Tibial artery (tissue), 4 donors: ENCODE measurements around the gene CANX.

ENCODE experiments used
- DNase-seq, 2 donors: peaks; one replicate each; pipeline ENCODE4 v3.0.0-alpha.2; 2019
- H3K27ac ChIP-seq, 2 donors: fragments of 200-600 bp; sonication (generic) in 1 of 2; 1 replicate in 1 of 2; 2 replicates in 1 of 2; pipeline ENCODE4 v1.5.1; 2018 to 2019; ENCODE audit warnings: mild to moderate bottlenecking in 1 of 2
- H3K27me3 ChIP-seq, 2 donors: fragments of 200-600 bp; sonication (generic) in 1 of 2; one replicate each; pipeline versions ENCODE4 v1.5.1 to v1.6.0; 2016 to 2019
- H3K36me3 ChIP-seq, 3 donors: fragments of 200-600 bp; sonication (generic) in 2 of 3; one replicate each; pipeline ENCODE4 v1.5.1; 2016 to 2019; ENCODE audit warnings: mild to moderate bottlenecking in 2 of 3
- H3K4me1 ChIP-seq, 4 donors: fragments of 200-600 bp; sonication (generic) in 2 of 4; 1 replicate in 3 of 4; 2 replicates in 1 of 4; pipeline ENCODE4 v1.5.1; 2016 to 2019
- H3K4me3 ChIP-seq, 2 donors: fragments of 200-600 bp; sonication (generic) in 1 of 2; 1 replicate in 1 of 2; 2 replicates in 1 of 2; pipeline ENCODE4 v1.5.1; 2018 to 2019; ENCODE audit warnings: mild to moderate bottlenecking in 2 of 2
- H3K9me3 ChIP-seq, 3 donors: fragments of 200-600 bp; sonication (generic) in 1 of 3; one replicate each; pipeline ENCODE4 v1.5.1; 2016 to 2019
- CTCF ChIP-seq, 2 experiments: fragments of 200-600 bp in 1 of 2; fragments of 450-650 bp in 1 of 2; IDR thresholded peaks; one replicate each; pipeline ENCODE4 v1.5.1; 2017 to 2019; ENCODE audit warnings: antibody characterized with exemption in 2 of 2, mild to moderate bottlenecking in 1 of 2, moderate library complexity in 1 of 2
- intact Hi-C: fragments of 100-400 bp; cut with DNase I; formaldehyde crosslinking; loops from one replicate; pipeline ENCODE4 v1.15.0; 2023; ENCODE audit warnings: low total_unique reads

The CANX gene

GRCh38 chr5:179767496-179768100 is 68.8 kb downstream of the CANX start:
- TF ChIP-seq CTCF (IDR thresholded peaks at IDR 0.05): no peak
- Histone ChIP-seq H3K36me3 (peaks cover 42 to 71% (median 52%) of the 10 kb centered on the region in 3 donors), H3K27me3 (no peaks in the 10 kb centered on the region), H3K4me1 (peaks cover 0 to 48% (median 43%) of the 10 kb centered on the region in 4 donors), H3K27ac (no peak overlapping the region), H3K4me3 (no peak overlapping the region), H3K9me3 (no peaks in the 10 kb centered on the region)
- no peak for DNase-seq
- intact Hi-C loops: no loop called here

DNA sequence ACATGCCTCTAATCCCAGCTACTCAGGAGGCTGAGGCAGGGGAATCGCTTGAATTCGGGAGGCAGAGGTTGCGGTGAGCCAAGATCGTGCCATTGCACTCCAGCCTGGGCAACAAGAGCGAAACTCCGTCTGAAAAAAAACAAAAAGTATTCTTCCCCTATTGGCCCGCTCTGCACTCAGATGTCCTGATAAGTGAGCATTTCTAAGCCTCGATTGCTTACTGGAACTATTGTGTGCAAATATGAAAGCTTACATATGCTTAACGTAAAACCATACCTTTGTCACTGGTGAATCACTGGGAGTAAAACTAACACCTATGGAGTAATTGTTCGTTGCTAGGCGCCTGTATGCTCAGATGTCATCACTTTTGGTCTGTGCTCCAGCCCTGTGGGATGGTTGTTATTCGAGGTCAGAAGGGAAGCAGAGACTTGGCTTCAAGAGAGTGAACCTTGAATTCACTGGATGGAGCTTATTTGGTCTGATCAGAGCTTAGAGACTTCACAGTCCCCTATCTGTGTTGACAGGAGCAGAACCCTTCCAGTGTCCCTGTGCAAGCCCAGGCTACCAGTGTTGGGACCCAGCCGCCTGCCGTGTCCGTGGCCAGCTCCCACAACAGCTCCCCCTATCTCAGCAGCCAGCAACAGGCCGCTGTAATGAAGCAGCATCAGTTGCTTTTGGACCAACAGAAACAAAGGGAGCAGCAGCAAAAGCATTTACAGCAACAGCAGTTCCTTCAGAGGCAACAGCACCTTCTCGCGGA is 69.7 kb downstream of the CANX start:
- Histone ChIP-seq H3K4me3 (no peak overlapping the region), H3K4me1 (peaks cover 0 to 39% (median 35%) of the 10 kb centered on the region in 4 donors), H3K27me3 (no peaks in the 10 kb centered on the region), H3K27ac (no peak overlapping the region), H3K9me3 (no peaks in the 10 kb centered on the region), H3K36me3 (peaks cover 51 to 80% (median 61%) of the 10 kb centered on the region in 3 donors)
- no peak for DNase-seq
- intact Hi-C loops: no loop called here
- TF ChIP-seq CTCF (IDR thresholded peaks at IDR 0.05): no peak

DNA sequence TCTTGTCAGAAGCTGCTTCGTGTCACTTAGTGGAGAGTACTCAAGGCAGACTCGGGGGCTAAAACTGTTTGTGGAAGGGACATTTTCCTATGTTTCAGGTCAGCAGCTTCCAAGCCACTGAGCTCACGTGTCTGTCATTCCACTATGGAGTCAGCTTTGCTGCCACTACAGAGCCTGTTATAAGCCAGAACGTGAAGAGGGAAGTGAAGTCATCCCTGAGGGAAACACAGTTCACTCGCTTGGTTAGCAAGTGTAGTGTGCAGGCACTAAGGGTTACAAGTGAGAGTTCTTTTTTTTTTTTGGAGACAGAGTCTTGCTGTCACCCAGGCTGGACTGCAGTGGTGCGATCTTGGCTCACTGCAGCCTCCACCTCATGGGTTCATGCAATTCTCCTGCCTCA is 70.5 kb downstream of the CANX start:
- no peak for DNase-seq
- H3K36me3 ChIP-seq: peaks cover 59 to 88% (median 69%) of the 10 kb centered on the region in 3 donors
- H3K27ac ChIP-seq: no peak overlapping the region
- no peak for TF ChIP-seq CTCF (IDR thresholded peaks at IDR 0.05)
- no peaks in the 10 kb centered on the region for H3K9me3 ChIP-seq
- H3K4me1 ChIP-seq: peaks cover 0 to 31% (median 27%) of the 10 kb centered on the region in 4 donors
- intact Hi-C loops: no loop called here
- H3K4me3 ChIP-seq: no peak overlapping the region
- H3K27me3 ChIP-seq: no peaks in the 10 kb centered on the region

GRCh38 chr5:179769796-179770195 is 71.0 kb downstream of the CANX start:
- Histone ChIP-seq H3K27ac (no peak overlapping the region), H3K4me1 (peaks cover 0 to 26% (median 22%) of the 10 kb centered on the region in 4 donors), H3K4me3 (no peak overlapping the region), H3K36me3 (peaks cover 64 to 93% (median 74%) of the 10 kb centered on the region in 3 donors), H3K27me3 (no peaks in the 10 kb centered on the region), H3K9me3 (no peaks in the 10 kb centered on the region)
- intact Hi-C loops: no loop called here
- TF ChIP-seq CTCF (IDR thresholded peaks at IDR 0.05): no peak
- DNase-seq: no peak

GRCh38 chr5:179771311-179771895 is 72.6 kb downstream of the CANX start:
- intact Hi-C loops: no loop called here
- no peak overlapping the region for H3K27ac ChIP-seq
- no peak for TF ChIP-seq CTCF (IDR thresholded peaks at IDR 0.05)

More at GRCh38 chr5:179771311-179771895, 72.6 kb downstream of the CANX start:
- H3K4me3 ChIP-seq: no peak overlapping the region
- DNase-seq: no peak
- no peaks in the 10 kb centered on the region for H3K27me3 ChIP-seq
- no peaks in the 10 kb centered on the region for H3K9me3 ChIP-seq
- peaks cover 0 to 10% (median 6%) of the 10 kb centered on the region in 4 donors for H3K4me1 ChIP-seq
- peaks cover 74 to 98% (median 79%) of the 10 kb centered on the region in 3 donors for H3K36me3 ChIP-seq
